PC-3 (cell line): ENCODE measurements around the gene PCDHGB5. TPM values are rescaled to one million over a fixed set of nuclear protein-coding genes. Genes with fewer than 3 reads are reported as not detected.

Source experiments
- ATAC-seq: fragments of 200-7000 bp; cut with Tn5 transposase; 2 replicates; pipeline ENCODE4 v1.9.1; 2020; ENCODE audit warnings: mild to moderate bottlenecking, moderate library complexity
- BruUV-seq: library from RNA; stranded (reverse); fragments of 400-500 nt; replicated peaks from 2 replicates; lab custom pipeline; 2021; lab: Mats Ljungman, UMichigan
- CTCF ChIA-PET: fragments of 300-600 bp; sonication (Branson Sonifier 250); formaldehyde crosslinking; loops from one replicate; lab custom pipeline; 2022; ENCODE audit warnings: antibody characterized with exemption; lab: Charles Lee
- POLR2A ChIA-PET: fragments of 300-600 bp; sonication (Branson Sonifier 250); formaldehyde crosslinking; loops from one replicate; lab custom pipeline; 2022; ENCODE audit warnings: antibody characterized with exemption; ENCODE audit not compliant: unreplicated experiment; lab: Charles Lee
- DNase-seq: peaks from one replicate; pipeline ENCODE4 v3.0.0-alpha.2; 2015
- H2AFZ ChIP-seq: fragments of 300-600 bp; sonication (generic); 2 replicates; pipeline ENCODE4 v1.6.0; 2016; ENCODE audit warnings: antibody characterized with exemption, low read length
- H3F3A ChIP-seq: fragments of 300-600 bp; sonication (generic); one replicate; pipeline ENCODE4 v1.6.0; 2017; ENCODE audit warnings: antibody characterized with exemption, low read length, control low read depth, mild to moderate bottlenecking; ENCODE audit not compliant: unreplicated experiment
- H3K27ac ChIP-seq: fragments of 300-600 bp; sonication (generic); 2 replicates; pipeline ENCODE4 v1.5.1; 2016; ENCODE audit warnings: mild to moderate bottlenecking, low read length
- H3K27me3 ChIP-seq: fragments of 300-600 bp; sonication (generic); 2 replicates; pipeline ENCODE4 v1.6.1; 2016; ENCODE audit warnings: low read length, mixed read lengths
- H3K36me3 ChIP-seq: fragments of 300-600 bp; sonication (generic); 2 replicates; pipeline ENCODE4 v1.6.1; 2016; ENCODE audit warnings: low read depth, mixed run types, low read length, mixed read lengths
- H3K4me1 ChIP-seq: fragments of 300-600 bp; sonication (generic); 2 replicates; pipeline ENCODE4 v1.5.1; 2016; ENCODE audit warnings: low read length; ENCODE audit not compliant: insufficient read depth
- H3K4me2 ChIP-seq: fragments of 300-600 bp; sonication (generic); 2 replicates; pipeline ENCODE4 v1.6.0; 2016; ENCODE audit warnings: low read length
- H3K4me3 ChIP-seq: fragments of 300-600 bp; sonication (generic); 2 replicates; pipeline ENCODE4 v1.5.1; 2016; ENCODE audit warnings: mild to moderate bottlenecking, low read length, mixed read lengths
- H3K79me2 ChIP-seq: fragments of 300-600 bp; sonication (generic); 2 replicates; pipeline ENCODE4 v1.6.1; 2017; ENCODE audit warnings: low read length, mixed read lengths
- H3K9ac ChIP-seq: fragments of 300-600 bp; sonication (generic); 2 replicates; pipeline ENCODE4 v1.6.0; 2016; ENCODE audit warnings: mild to moderate bottlenecking, low read length
- H3K9me2 ChIP-seq: fragments of 300-600 bp; sonication (generic); replicated peaks from 2 replicates; pipeline ENCODE4 v1.6.1; 2016; ENCODE audit warnings: mixed run types, low read length, mixed read lengths
- H3K9me3 ChIP-seq: fragments of 300-600 bp; sonication (generic); 2 replicates; pipeline ENCODE4 v1.6.1; 2016; ENCODE audit warnings: low read length, mixed read lengths
- H4K20me1 ChIP-seq: fragments of 300-600 bp; sonication (generic); 2 replicates; pipeline ENCODE4 v1.6.1; 2016; ENCODE audit warnings: low read length, mixed read lengths
- EZH2 ChIP-seq: fragments of 300-600 bp; sonication (generic); IDR thresholded peaks from one replicate; pipeline ENCODE4 v1.6.1; 2017; ENCODE audit warnings: antibody characterized with exemption, mild to moderate bottlenecking, low read length; ENCODE audit not compliant: unreplicated experiment
- EZH2phosphoT487 ChIP-seq: fragments of 300-600 bp; sonication (generic); IDR thresholded peaks from 2 replicates; pipeline ENCODE4 v1.6.1; 2018; ENCODE audit warnings: mild to moderate bottlenecking, antibody characterized with exemption, low read length, borderline replicate concordance
- intact Hi-C: fragments of 100-400 bp; cut with micrococcal nuclease; formaldehyde crosslinking; loops from 2 replicates; pipeline ENCODE4 v1.9.0; 2023
- total RNA-seq: library from RNA; depleted of rRNA; stranded (reverse); fragments of >200 nt; gene quantifications from 2 replicates; pipeline ENCODE4 v1.2.3, GENCODE V29; 2014
- TF ChIP-seq, protein P1 (sequence below): fragments of 300-600 bp; sonication (generic); conservative IDR thresholded peaks from 2 replicates; pipeline ENCODE4 v1.5.1; 2017; ENCODE audit warnings: antibody characterized with exemption, low read depth, mild to moderate bottlenecking, low read length

PCDHGB5 gene
- total RNA-seq, 1 experiment from 2014 or later: 9.0 TPM

DNA sequence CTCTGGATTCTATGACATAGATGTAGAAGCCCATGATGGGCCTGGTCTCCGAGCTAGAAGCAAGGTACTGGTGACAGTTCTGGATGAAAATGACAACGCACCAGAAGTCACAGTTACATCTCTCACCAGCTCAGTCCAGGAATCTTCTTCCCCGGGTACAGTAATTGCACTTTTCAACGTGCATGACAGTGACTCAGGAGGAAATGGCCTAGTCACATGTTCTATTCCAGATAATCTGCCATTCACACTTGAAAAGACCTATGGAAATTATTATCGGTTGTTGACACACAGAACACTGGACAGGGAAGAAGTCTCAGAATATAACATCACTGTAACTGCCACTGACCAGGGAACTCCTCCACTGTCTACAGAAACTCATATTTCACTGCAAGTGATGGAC, 41.6 kb upstream of the PCDHGB5 start:
- H3K4me2 ChIP-seq: no peak overlapping the region
- no peak overlapping the region for H2AFZ ChIP-seq
- CTCF ChIA-PET: interaction anchor here (0.6 kb wide), 1 partner anchor 26 kb away, joined by 4 read pairs; the partner anchor contains the start of gene PCDHGA1
- no peaks in the 10 kb centered on the region for H3F3A ChIP-seq
- ATAC-seq: no peak
- H3K9me3 ChIP-seq: no peaks in the 10 kb centered on the region
- no peak for DNase-seq
- no peak overlapping the region for H3K27ac ChIP-seq
- TF ChIP-seq, protein P1, sequence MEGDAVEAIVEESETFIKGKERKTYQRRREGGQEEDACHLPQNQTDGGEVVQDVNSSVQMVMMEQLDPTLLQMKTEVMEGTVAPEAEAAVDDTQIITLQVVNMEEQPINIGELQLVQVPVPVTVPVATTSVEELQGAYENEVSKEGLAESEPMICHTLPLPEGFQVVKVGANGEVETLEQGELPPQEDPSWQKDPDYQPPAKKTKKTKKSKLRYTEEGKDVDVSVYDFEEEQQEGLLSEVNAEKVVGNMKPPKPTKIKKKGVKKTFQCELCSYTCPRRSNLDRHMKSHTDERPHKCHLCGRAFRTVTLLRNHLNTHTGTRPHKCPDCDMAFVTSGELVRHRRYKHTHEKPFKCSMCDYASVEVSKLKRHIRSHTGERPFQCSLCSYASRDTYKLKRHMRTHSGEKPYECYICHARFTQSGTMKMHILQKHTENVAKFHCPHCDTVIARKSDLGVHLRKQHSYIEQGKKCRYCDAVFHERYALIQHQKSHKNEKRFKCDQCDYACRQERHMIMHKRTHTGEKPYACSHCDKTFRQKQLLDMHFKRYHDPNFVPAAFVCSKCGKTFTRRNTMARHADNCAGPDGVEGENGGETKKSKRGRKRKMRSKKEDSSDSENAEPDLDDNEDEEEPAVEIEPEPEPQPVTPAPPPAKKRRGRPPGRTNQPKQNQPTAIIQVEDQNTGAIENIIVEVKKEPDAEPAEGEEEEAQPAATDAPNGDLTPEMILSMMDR: no peak
- TF ChIP-seq EZH2phosphoT487: no peak
- TF ChIP-seq EZH2: no peak
- no peaks in the 10 kb centered on the region for H3K9me2 ChIP-seq
- no peaks in the 10 kb centered on the region for H3K79me2 ChIP-seq
- H4K20me1 ChIP-seq: no peaks in the 10 kb centered on the region
- H3K36me3 ChIP-seq: no peaks in the 10 kb centered on the region
- POLR2A ChIA-PET: no interaction called here
- H3K27me3 ChIP-seq: no peaks in the 10 kb centered on the region
- no peak overlapping the region for H3K4me3 ChIP-seq
- intact Hi-C loops: no loop called here
- no peaks in the 10 kb centered on the region for H3K4me1 ChIP-seq
- BruUV-seq: no TSS peak
- H3K9ac ChIP-seq: no peak overlapping the region

DNA sequence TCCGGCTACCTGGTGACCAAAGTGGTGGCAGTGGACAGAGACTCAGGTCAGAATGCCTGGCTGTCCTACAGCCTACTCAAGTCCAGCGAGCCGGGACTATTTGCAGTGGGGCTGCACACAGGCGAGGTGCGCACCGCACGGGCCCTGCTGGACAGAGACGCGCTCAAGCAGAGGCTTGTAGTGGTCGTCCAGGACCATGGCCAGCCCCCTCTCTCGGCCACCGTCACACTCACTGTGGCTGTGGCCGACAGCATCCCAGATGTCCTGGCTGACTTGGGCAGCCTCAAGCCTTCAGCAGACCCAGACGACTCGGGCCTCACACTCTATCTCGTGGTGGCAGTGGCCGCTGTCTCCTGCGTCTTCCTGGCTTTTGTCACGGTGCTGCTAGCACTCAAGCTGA, 40.8 kb upstream of the PCDHGB5 start:
- no peak for DNase-seq
- no peak overlapping the region for H3K27ac ChIP-seq
- ChIA-PET POLR2A (no interaction called here), CTCF (no interaction called here)
- H3K9ac ChIP-seq: no peak overlapping the region
- BruUV-seq: no TSS peak
- H4K20me1 ChIP-seq: no peaks in the 10 kb centered on the region
- no peaks in the 10 kb centered on the region for H3K36me3 ChIP-seq
- TF ChIP-seq, protein P1: no peak
- H3F3A ChIP-seq: no peaks in the 10 kb centered on the region
- H3K4me3 ChIP-seq: no peak overlapping the region
- no peak for ATAC-seq
- no peaks in the 10 kb centered on the region for H3K27me3 ChIP-seq
- no peaks in the 10 kb centered on the region; the same call in 1 of the 2 replicates for H3K9me3 ChIP-seq
- intact Hi-C loops: no loop called here
- H3K9me2 ChIP-seq: no peaks in the 10 kb centered on the region
- no peak overlapping the region for H2AFZ ChIP-seq
- H3K4me1 ChIP-seq: no peaks in the 10 kb centered on the region
- H3K4me2 ChIP-seq: no peak overlapping the region
- H3K79me2 ChIP-seq: no peaks in the 10 kb centered on the region

DNA sequence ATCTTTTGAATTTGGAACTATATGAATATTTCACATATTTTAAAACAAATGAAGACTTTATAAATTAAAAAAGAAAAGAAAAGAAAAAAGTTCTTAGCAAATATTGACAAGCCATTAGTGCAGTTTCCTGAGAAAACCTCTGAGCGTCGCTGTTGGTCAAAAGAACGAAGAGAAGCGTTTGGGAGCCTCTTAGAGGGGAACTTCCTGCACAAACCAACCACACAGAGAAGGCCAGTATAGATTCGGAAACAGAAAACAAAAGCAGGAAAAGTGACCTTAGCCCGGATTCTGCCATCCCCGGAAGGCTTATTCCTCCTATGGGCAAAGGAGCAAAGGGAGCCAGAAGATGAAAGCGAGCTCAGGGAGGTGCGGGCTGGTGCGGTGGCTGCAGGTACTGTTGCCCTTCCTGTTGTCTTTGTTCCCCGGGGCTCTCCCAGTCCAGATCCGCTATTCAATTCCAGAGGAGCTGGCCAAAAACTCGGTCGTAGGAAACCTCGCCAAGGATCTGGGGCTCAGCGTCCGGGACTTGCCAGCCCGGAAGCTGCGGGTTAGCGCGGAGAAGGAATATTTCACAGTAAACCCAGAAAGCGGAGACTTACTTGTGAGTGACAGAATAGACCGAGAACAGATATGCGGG, 37.8 kb upstream of the PCDHGB5 start, which contains the start of gene PCDHGB2:
Gene PCDHGB2, plus strand, starts transcription at position 205 of the 637 bp plus-strand sequence. Its CDS starts 142 bp downstream, at position 347.
- intact Hi-C loops: loop anchor here (1.0 to 5.0 kb wide), 2 partner anchors 200 to 268 kb away; partner anchors contain the start of gene PCDHB2
- Histone ChIP-seq H3K36me3 (no peaks in the 10 kb centered on the region), H3K4me1 (0 out of 2 replicates have a peak, but pooled peaks cover 3% of the 10 kb centered on the region), H3K79me2 (no peaks in the 10 kb centered on the region), H3K4me2 (peak within 1 kb of the TSS; percentile 80), H3K4me3 (peak within 1 kb of the TSS; percentile 69), H3K9ac (peak within 1 kb of the TSS; percentile 53), H4K20me1 (no peaks in the 10 kb centered on the region), H3K27me3 (no peaks in the 10 kb centered on the region), H2AFZ (peak within 1 kb of the TSS; percentile 94), H3K9me3 (no peaks in the 10 kb centered on the region; the same call in 1 of the 2 replicates), H3K9me2 (no peaks in the 10 kb centered on the region), H3F3A (no peaks in the 10 kb centered on the region), H3K27ac (0 out of 2 replicates have a peak within 1 kb of the TSS, but pooled peaks have one; percentile 23)
- ChIA-PET CTCF (interaction anchor here (0.6 to 1.1 kb wide), 2 partner anchors 201 to 204 kb away, joined by 4 to 5 read pairs; no protein-coding TSS in a partner anchor), POLR2A (no interaction called here)
- DNase-seq (peak; percentile 63), ATAC-seq (peak; percentile 62)
- TSS peak; percentile 36 for BruUV-seq
- TF ChIP-seq, protein P1: peak; percentile 67; the same call in 1 of the 2 replicates
- no peak for TF ChIP-seq EZH2phosphoT487
